Body of pancreas (tissue), 4 donors: ENCODE measurements around the gene COL4A2.

Experiments used
- POLR2A ChIP-seq, 3 donors: fragments of 450-650 bp; IDR thresholded peaks; one replicate each; pipeline ENCODE4 v1.6.1; 2016; ENCODE audit warnings: antibody characterized with exemption in 3 of 3, mild to moderate bottlenecking in 2 of 3
- TF ChIP-seq, protein P1 (sequence below), 7 experiments: fragments of 450-650 bp in 4 of 7; fragments of 200-600 bp in 3 of 7; sonication (generic) in 3 of 7; IDR thresholded peaks; one replicate each; pipeline ENCODE4 v1.5.1; 2016 to 2019; ENCODE audit warnings: antibody characterized with exemption in 7 of 7

DNA sequence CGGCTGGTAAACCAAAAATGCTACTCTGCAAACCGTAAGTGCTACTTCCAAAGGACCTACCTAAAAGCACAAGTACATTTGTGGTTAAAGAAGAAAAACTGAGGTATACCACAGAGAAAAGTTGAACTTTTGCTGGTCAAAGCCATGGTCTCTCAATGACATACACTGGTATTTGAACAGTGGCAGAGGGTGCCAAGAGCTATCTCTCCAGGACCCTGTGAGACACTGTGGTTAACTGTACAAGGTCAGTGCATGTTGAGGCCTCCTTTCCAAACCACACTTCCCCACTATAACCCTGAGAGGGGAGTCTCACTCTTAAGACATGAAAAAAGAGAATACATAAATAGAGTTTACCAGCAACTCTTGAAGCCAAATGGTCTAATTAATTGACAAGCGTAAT, 49.7 kb upstream of the COL4A2 start:
- TF ChIP-seq, protein P1, sequence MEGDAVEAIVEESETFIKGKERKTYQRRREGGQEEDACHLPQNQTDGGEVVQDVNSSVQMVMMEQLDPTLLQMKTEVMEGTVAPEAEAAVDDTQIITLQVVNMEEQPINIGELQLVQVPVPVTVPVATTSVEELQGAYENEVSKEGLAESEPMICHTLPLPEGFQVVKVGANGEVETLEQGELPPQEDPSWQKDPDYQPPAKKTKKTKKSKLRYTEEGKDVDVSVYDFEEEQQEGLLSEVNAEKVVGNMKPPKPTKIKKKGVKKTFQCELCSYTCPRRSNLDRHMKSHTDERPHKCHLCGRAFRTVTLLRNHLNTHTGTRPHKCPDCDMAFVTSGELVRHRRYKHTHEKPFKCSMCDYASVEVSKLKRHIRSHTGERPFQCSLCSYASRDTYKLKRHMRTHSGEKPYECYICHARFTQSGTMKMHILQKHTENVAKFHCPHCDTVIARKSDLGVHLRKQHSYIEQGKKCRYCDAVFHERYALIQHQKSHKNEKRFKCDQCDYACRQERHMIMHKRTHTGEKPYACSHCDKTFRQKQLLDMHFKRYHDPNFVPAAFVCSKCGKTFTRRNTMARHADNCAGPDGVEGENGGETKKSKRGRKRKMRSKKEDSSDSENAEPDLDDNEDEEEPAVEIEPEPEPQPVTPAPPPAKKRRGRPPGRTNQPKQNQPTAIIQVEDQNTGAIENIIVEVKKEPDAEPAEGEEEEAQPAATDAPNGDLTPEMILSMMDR (IDR thresholded peaks at IDR 0.05) = no peak
- TF ChIP-seq POLR2A (IDR thresholded peaks at IDR 0.05) = no peak
